ENCODE data around the gene KNDC1.

Gene KNDC1

DNA sequence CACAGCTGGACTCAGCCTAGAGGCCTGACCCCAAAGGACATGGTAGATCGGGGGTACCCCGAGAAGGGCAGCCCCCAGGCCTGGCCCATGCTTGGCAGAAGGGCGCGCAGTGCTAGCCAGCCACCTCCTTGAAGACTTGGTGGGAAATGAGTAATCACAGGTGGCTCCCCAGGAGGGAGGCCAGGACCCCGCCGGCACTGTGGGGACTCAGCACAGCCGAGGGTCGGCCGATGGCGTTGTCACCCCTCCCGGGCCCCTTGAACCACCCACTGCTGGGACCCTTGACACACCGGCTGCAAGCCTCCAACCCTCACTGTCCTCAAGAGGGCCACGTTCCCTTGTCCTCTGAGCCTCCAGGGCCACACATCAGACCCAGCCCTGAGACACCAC lies 44.6 kb upstream of the KNDC1 start:
- H3K27me3 ChIP-seq (ENCODE audit: insufficient read depth, poor library complexity, severe bottlenecking), result no peaks in the 10 kb centered on the region
- H3K4me3 ChIP-seq (replicated peaks; ENCODE audit: insufficient read depth, low read length), result no peak overlapping the region
- no peak for DNase-seq (ENCODE audit: low read depth in 1 of 2, low spot score in 1 of 2)
- H3K27ac ChIP-seq (replicated peaks), result no peak overlapping the region
- TF ChIP-seq SPI1 (IDR thresholded peaks at IDR 0.05; ENCODE audit: borderline replicate concordance, low read depth) (no peak), GABPA (IDR thresholded peaks at IDR 0.05; ENCODE audit: low read depth) (no peak), POLR2AphosphoS5 (IDR thresholded peaks at IDR 0.05; ENCODE audit: low read depth) (no peak)
- TF ChIP-seq, protein P1, sequence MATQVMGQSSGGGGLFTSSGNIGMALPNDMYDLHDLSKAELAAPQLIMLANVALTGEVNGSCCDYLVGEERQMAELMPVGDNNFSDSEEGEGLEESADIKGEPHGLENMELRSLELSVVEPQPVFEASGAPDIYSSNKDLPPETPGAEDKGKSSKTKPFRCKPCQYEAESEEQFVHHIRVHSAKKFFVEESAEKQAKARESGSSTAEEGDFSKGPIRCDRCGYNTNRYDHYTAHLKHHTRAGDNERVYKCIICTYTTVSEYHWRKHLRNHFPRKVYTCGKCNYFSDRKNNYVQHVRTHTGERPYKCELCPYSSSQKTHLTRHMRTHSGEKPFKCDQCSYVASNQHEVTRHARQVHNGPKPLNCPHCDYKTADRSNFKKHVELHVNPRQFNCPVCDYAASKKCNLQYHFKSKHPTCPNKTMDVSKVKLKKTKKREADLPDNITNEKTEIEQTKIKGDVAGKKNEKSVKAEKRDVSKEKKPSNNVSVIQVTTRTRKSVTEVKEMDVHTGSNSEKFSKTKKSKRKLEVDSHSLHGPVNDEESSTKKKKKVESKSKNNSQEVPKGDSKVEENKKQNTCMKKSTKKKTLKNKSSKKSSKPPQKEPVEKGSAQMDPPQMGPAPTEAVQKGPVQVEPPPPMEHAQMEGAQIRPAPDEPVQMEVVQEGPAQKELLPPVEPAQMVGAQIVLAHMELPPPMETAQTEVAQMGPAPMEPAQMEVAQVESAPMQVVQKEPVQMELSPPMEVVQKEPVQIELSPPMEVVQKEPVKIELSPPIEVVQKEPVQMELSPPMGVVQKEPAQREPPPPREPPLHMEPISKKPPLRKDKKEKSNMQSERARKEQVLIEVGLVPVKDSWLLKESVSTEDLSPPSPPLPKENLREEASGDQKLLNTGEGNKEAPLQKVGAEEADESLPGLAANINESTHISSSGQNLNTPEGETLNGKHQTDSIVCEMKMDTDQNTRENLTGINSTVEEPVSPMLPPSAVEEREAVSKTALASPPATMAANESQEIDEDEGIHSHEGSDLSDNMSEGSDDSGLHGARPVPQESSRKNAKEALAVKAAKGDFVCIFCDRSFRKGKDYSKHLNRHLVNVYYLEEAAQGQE (IDR thresholded peaks at IDR 0.05; ENCODE audit: insufficient replicate concordance, low read depth), result no peak
- TF ChIP-seq, protein P2, sequence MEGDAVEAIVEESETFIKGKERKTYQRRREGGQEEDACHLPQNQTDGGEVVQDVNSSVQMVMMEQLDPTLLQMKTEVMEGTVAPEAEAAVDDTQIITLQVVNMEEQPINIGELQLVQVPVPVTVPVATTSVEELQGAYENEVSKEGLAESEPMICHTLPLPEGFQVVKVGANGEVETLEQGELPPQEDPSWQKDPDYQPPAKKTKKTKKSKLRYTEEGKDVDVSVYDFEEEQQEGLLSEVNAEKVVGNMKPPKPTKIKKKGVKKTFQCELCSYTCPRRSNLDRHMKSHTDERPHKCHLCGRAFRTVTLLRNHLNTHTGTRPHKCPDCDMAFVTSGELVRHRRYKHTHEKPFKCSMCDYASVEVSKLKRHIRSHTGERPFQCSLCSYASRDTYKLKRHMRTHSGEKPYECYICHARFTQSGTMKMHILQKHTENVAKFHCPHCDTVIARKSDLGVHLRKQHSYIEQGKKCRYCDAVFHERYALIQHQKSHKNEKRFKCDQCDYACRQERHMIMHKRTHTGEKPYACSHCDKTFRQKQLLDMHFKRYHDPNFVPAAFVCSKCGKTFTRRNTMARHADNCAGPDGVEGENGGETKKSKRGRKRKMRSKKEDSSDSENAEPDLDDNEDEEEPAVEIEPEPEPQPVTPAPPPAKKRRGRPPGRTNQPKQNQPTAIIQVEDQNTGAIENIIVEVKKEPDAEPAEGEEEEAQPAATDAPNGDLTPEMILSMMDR (IDR thresholded peaks at IDR 0.05; ENCODE audit: insufficient read depth, low read length), result no peak

DNA sequence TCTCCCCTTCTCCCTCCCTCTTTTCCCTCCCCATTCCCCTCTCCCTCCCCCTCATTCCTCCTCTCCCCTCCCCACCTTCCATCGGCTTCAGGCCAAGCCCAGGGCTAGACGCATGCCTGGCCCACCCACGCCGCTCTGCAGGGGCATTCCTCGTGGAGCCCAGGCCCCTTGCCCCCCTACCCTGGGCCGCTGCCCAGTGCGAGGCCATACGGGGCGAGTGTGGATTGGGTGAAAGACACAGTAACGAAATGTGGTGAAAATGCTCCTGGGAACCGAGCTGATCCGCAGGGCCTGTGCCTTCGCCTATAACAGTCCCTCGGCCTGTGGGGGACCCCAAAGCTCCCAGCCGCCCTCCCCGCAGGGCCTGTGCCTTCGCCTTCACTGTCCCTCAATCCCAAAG lies 44.0 kb upstream of the KNDC1 start:
- Histone ChIP-seq H3K27ac (replicated peaks) (no peak overlapping the region), H3K27me3 (ENCODE audit: insufficient read depth, poor library complexity, severe bottlenecking) (no peaks in the 10 kb centered on the region), H3K4me3 (replicated peaks; ENCODE audit: insufficient read depth, low read length) (no peak overlapping the region)
- no peak for TF ChIP-seq POLR2AphosphoS5 (IDR thresholded peaks at IDR 0.05; ENCODE audit: low read depth)
- TF ChIP-seq, protein P2 (IDR thresholded peaks at IDR 0.05; ENCODE audit: insufficient read depth, low read length), result no peak
- TF ChIP-seq, protein P1 (IDR thresholded peaks at IDR 0.05; ENCODE audit: insufficient replicate concordance, low read depth), result no peak
- TF ChIP-seq SPI1 (IDR thresholded peaks at IDR 0.05; ENCODE audit: borderline replicate concordance, low read depth), result no peak
- no peak for DNase-seq (ENCODE audit: low read depth in 1 of 2, low spot score in 1 of 2)

DNA sequence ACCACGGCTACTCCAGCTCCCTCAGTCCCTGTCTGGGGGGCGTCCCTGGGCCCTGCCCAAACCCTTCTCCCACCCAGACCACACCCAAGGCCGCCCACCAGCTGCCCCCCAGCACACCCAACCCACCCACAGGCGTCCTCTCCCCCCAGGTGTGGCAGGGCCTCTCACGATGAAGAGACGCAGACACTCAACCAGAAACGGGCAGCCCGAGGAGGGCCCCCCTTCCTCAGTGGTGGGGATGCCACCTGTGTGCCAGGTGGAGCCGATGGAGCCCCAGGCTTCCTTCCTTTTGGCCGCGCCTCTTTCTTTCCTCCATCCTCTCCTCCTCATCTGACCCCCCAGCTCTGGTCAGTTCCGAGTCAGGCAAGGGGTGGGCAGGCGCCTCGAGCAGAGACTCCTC lies 43.6 kb upstream of the KNDC1 start:
- Histone ChIP-seq H3K27me3 (ENCODE audit: insufficient read depth, poor library complexity, severe bottlenecking) (no peaks in the 10 kb centered on the region), H3K27ac (replicated peaks) (no peak overlapping the region), H3K4me3 (replicated peaks; ENCODE audit: insufficient read depth, low read length) (no peak overlapping the region)
- TF ChIP-seq POLR2AphosphoS5 (IDR thresholded peaks at IDR 0.05; ENCODE audit: low read depth) (no peak), GABPA (IDR thresholded peaks at IDR 0.05; ENCODE audit: low read depth) (no peak), SPI1 (IDR thresholded peaks at IDR 0.05; ENCODE audit: borderline replicate concordance, low read depth) (no peak)
- TF ChIP-seq, protein P2 (IDR thresholded peaks at IDR 0.05; ENCODE audit: insufficient read depth, low read length), result no peak
- TF ChIP-seq, protein P1 (IDR thresholded peaks at IDR 0.05; ENCODE audit: insufficient replicate concordance, low read depth), result no peak
- no peak for DNase-seq (ENCODE audit: low read depth in 1 of 2, low spot score in 1 of 2)
